IPS-NIHi11 (cell line): ENCODE results near the gene IFNA2.
"Not testable (repeated sequence)": the region's sequence is repeated elsewhere in the genome, so short reads cannot be mapped to it uniquely, and the experiment has no call there.

Experiments
- DNase-seq: peaks from one replicate; pipeline ENCODE4 v3.0.0; 2012; ENCODE audit warnings: mixed read lengths, low spot score

The IFNA2 gene

DNA sequence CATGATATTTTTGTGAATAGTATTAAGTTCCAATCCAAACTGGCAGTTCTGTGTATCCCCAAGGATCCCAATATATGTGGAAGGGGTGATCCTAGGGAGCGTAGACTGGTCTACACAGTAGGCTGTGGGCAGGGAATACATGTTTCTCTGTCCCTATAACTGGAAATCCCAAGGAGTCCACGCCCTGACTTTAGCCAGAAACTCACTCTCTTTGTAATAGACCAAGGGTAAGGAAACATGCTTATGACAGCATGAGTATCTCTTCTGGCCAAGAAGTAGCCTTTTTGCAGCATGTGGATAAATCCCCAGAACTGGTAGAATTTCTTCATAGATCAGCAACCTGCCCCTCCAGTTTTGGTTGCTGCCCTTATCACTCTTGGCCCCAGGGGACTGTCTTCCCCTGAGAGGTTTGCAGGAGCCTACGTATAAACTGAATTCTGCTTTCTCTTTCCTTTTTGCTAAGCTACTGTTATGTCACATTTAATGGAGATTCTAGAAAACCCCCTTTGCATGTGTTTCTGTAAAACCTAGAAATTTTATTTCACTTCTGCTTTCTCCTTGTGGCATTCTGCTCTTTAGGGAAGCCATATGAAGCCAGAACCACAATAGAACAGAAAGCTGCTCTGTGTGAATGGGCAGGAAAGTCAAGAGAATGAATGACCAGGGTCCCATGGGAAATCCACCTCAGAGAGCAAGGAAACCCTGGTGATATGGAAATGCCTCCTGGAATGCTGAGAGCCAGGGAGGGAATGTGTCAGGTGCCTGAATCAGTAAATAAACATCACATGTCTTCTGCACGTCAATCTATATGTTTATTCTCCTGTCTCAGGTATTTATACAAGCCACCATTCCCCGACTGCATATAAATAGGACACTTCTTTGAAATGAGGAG, 3.5 kb downstream of the IFNA2 start:
- peak; percentile 8 for DNase-seq

- not testable (repeated sequence) for DNase-seq
These were observed 13.7 kb downstream of the IFNA2 start for GRCh38 chr9:21371467-21371866.

DNA sequence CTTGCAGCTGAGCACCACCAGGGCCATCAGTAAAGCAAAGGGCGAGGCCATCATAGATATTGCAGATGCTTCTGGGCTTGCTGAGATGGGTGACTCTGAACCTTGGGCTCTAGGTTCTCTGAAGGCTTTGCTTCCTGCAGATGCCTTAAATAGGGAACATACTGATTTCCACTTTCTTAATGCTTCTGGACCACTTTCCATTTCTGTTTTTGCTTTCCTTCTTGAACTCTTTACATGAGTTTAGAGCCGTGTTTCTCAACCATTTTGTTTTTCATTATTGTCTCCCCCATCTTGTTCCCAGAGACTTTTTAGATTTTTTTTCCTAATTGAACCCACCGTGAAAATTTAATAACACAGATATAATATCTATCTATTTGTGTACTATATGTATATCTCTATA, 17.2 kb downstream of the IFNA2 start, which contains the start of gene IFNA13:
TSS of gene IFNA13 (minus strand) at position 101 of the 400 bp plus-strand sequence. CDS start at position 54, 47 bp downstream.
- DNase-seq = no peak

DNA sequence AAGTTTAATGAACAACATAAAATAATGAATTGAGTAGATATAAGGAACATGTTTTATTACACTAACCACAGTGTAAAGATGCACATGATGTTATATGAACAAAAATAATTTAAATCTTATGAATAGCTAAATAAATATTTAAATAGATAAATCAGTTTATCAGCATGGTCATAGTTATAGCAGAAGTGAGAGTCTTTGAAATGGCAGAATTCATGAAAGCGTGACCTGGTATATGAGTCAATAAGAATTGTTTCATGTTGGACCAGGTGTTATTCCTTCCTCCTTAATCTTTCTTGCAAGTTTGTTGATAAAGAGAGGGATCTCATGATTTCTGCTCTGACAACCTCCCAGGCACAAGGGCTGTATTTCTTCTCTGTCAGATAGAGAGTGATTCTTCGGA, 18.0 kb downstream of the IFNA2 start:
- not testable (repeated sequence) for DNase-seq

DNA sequence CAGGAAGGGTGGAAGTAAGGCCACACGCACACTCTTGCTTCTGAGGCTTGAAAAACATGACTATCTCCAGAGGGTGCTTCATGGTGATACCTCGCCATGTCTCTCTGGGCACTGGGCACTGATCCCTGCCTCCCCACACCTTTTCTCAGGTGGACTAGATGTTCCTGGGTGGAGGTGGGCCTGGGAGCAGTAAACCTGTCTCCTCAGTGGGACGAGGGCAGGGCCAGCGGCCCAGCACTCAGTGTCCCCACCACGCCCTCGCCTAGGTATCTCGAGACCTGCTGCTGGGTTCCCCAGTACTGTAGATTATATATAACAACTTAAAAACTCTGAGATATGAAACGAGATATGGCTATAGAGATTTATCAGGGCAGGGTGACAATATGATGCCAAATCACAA, 22.9 kb downstream of the IFNA2 start:
- DNase-seq = no peak

- no peak for DNase-seq
These were observed 27.4 kb downstream of the IFNA2 start for GRCh38 chr9:21357479-21358460.

- no peak for DNase-seq
These were observed 34.4 kb downstream of the IFNA2 start, which contains the start of gene IFNA6 for GRCh38 chr9:21350787-21351186. Gene IFNA6, minus strand, starts transcription at chr9:21350887. Its CDS starts 0 bp downstream, at chr9:21350887.

- no peak for DNase-seq
These were observed 36.7 kb downstream of the IFNA2 start for GRCh38 chr9:21348430-21348970.

DNA sequence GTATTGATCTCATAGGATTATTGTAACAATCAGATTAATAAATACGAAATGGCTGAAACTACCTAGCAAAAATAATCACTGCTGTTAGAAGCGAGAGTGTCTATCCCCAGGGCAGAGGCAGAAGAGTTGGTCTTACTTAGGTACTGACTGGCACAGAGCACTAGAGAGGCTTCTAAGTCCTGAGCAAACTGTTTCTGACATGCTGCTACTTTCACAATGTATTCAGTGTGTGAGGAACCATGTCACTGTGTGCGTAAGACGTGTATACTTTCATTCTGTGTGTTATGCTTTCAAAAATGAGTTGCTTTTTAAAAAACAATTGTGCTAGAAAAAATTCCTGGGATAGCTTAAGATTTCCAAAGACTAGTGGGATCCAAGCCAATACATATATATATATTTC, 44.5 kb downstream of the IFNA2 start:
- no peak for DNase-seq

DNA sequence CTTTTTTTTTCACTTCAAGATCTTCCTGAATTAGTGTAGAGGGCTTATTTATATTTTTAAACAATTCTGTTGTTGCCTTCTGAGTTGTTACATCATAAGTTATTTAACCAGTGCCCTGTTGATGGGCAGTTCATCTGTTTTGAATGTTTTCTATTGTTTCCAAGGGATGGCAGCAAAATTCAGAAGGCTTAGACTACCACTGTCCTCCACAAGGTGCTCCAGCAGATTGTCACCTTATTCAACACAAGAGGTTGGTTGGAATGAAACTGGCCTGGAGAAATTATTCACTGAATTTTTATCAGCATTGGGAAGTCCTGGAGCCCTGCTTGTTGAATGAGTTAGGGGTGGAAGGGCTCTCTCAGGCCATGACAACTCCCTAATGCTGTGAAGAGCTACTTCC, 48.7 kb downstream of the IFNA2 start:
- DNase-seq = no peak

DNA sequence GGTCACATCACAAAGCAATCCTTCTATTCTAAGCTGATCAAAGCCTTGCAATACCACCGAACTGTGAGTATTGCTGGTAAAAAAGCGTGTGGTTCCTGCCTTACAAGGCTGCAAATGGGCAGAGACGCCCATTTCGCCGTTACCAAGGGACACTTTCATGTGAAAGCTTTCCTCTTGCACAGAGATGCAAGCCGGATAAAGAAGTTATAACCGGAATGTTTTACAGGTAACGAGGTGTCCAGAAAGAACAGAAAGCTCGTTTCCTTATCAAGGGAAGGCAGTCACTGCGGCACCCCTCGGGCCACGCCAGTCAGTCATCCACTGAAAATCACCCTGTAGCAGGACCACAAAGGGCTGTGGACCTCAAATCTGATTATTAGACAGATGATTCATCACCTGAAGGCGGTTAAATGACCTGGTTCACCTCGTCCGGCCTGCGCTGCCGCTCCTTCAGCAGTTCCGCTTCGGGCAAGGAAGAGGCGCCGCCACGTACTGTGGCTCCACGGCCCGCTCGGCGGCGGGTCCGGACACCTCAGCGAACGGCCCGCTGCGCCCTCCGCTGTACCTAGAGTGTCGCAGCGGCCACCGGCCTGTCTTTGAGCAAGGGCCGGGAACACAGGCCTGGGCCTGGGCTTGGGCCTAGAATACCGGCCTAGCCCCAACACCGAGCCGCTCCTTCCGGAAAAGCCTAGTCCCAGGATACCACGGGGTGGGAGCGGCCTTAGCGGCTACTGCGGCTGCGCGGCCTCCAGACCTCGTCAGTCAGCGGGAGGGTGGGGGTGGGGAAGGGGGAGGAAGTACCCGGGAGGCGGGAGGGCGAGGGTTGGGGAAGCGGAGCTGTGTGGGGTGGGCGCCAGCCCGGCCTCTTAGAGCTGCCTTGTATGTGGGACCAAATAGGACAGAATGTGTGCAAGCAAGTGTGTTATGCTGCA, 50.2 kb downstream of the IFNA2 start, which contains the start of gene KLHL9:
TSS of gene KLHL9 (minus strand) at position 704 of the 932 bp plus-strand sequence. CDS start at position 159, 545 bp downstream.
- peak; percentile 95 for DNase-seq
